Heart right ventricle (tissue), 16 donors: ENCODE measurements around the gene SLC26A4. TPM values are rescaled to one million over a fixed set of nuclear protein-coding genes. Genes with fewer than 3 reads are reported as not detected.
A peak's percentile ranks its signal among the peaks of the same experiment; 100 is the strongest.
"Not testable (repeated sequence)": the region's sequence is repeated elsewhere in the genome, so short reads cannot be mapped to it uniquely, and the experiment has no call there.

Experiments
- ATAC-seq, 8 donors: fragments of 200-7000 bp; cut with Tn5 transposase; one replicate each; pipeline ENCODE4 v1.9.1; 2020; ENCODE audit warnings: mild to moderate bottlenecking in 8 of 8, moderate library complexity in 8 of 8, moderate number of reproducible peaks in 1 of 8
- DNase-seq, 2 donors: peaks; one replicate each; pipeline ENCODE4 v3.0.0-alpha.2; 2020
- H3K27ac ChIP-seq, 10 donors: fragments of 200-600 bp; sonication (generic) in 2 of 10; one replicate each; pipeline versions ENCODE4 v1.5.0 to v1.8.0; 2020 to 2022; ENCODE audit warnings: mild to moderate bottlenecking in 3 of 10
- H3K27me3 ChIP-seq, 7 donors: fragments of 200-600 bp; one replicate each; pipeline ENCODE4 v1.8.0; 2021 to 2022; ENCODE audit warnings: mild to moderate bottlenecking in 2 of 7
- H3K36me3 ChIP-seq, 9 donors: fragments of 200-600 bp; sonication (generic) in 1 of 9; one replicate each; pipeline versions ENCODE4 v1.5.0 to v1.8.0; 2020 to 2022; ENCODE audit warnings: mild to moderate bottlenecking in 2 of 9
- H3K4me1 ChIP-seq, 9 donors: fragments of 200-600 bp; sonication (generic) in 1 of 9; one replicate each; pipeline versions ENCODE4 v1.5.0 to v1.8.0; 2020 to 2022; ENCODE audit warnings: mild to moderate bottlenecking in 4 of 9
- H3K4me3 ChIP-seq, 10 donors: fragments of 200-600 bp; sonication (generic) in 2 of 10; one replicate each; pipeline versions ENCODE4 v1.5.0 to v1.8.0; 2020 to 2022; ENCODE audit warnings: mild to moderate bottlenecking in 7 of 10, moderate library complexity in 2 of 10
- H3K9me3 ChIP-seq, 11 donors: fragments of 200-600 bp in 10 of 11; sonication (generic) in 2 of 11; one replicate each; pipeline versions ENCODE4 v1.5.0 to v1.8.0; 2013 to 2022; ENCODE audit warnings: mild to moderate bottlenecking in 2 of 11, control low read depth in 1 of 11, moderate library complexity in 1 of 11
- WGBS, 2 donors: extraction: QIAGEN DNeasy Blood & Tissue Kit; methylation state at CpG; one replicate each; pipeline ENCODE4 v1.1.7; 2013; ENCODE audit warnings: inconsistent platforms in 1 of 2; 5-methylcytosine and 5-hydroxymethylcytosine counted together
- intact Hi-C, 10 donors: fragments of 100-400 bp; cut with DNase I; formaldehyde crosslinking; loops; one replicate each; pipeline versions ENCODE4 v1.11.1 to v1.14.2; 2022
- polyA plus RNA-seq, 2 donors: library from polyadenylated mRNA; stranded (reverse); fragments of 200-250 nt; gene quantifications; one replicate each; pipeline ENCODE4 v1.2.3, GENCODE V29; 2013
- total RNA-seq, 10 donors: library from RNA; stranded (reverse); fragmentation: NEBNext Ultra II Directional in 3 of 10; extraction: Animal tissue kit (Norgen Biotek cat#: 25700) in 3 of 10; gene quantifications; one replicate each; pipeline versions ENCODE4 v1.2.1 to v1.2.4, GENCODE V29; 2021 to 2023
- TF ChIP-seq, protein P1 (sequence below), 9 donors: fragments of 200-600 bp; sonication (generic) in 2 of 9; IDR thresholded peaks; one replicate each; pipeline versions ENCODE4 v1.5.0 to v1.8.0; 2021 to 2022; ENCODE audit warnings: antibody characterized with exemption in 9 of 9, mild to moderate bottlenecking in 5 of 9, moderate library complexity in 1 of 9
- donor health status: Arrhythmogenic right ventricular cardiomyopathy.
- donor health status: ischemic (EF 13 %, LVEDD 7.1; RV severe dilation, severe dysfunction).
- donor health status: healthy with polysubstance abuse.
- donor health status: DM: no; HTN: yes; CAD: no.
- donor health status: DM: no; HTN: no; CAD: no.
- donor health status: ischemic (EF 25% LVEDD 6.9; RV normal size, moderate dysfunction).
- donor health status: ischemic (EF 25% LVEDD 5.7; RV mildly dilated, moderate dysfunction).
- donor health status: healthy.
- donor health status: DM: yes; HTN: yes; CAD: no.
- donor health status: Ischemic cardiomyopathy.
- donor health status: ischemic (EF 35%, LVEDD 5.7; RV mildly dilated, moderate dysfunction).
- donor health status: nonischemic (EF 11% LVEDD 7.7; RV severe dilation, severe dysfunction).
- donor health status: DM: yes; HTN: yes; CAD: no.
- donor health status: PGD.
- donor health status: ischemic (EF 29% LVEDD 5.4; RV normal size, mild dysfunction).
- donor health status: nonischemic (EF 23%, LVEDD 6.1; RV moderate dilation, normal function).

The SLC26A4 gene
- total and polyA plus RNA-seq, 12 donors = 0.15 to 1.2 (median 0.69) TPM

DNA sequence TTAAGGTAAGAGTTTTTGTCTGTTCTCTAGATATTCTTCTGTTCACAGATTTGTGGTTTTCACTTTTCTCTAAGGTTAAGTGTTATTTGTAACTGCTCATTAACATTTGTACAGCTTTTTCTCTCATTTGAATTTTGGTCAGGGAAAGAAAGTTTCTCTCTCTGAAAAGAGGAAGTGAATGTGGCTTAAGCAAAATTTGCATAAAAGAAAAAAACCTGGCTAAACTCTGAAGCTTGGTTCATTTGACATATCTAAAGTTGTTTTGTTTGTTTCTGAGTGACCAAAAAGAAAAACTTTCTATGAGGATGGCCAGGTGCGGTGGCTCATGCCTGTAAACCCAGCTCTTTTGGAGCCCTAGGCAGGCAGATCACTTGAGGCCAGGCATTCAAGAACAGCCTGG is 22.0 kb upstream of the SLC26A4 start:
- ATAC-seq (no peak), DNase-seq (no peak)
- no peaks in the 10 kb centered on the region for H3K27me3 ChIP-seq
- H3K36me3 ChIP-seq = no peaks in the 10 kb centered on the region
- H3K4me3 ChIP-seq = no peak overlapping the region
- H3K4me1 ChIP-seq = peaks cover 0 to under 1% (median 0%) of the 10 kb centered on the region in 9 donors
- no peaks in the 10 kb centered on the region for H3K9me3 ChIP-seq
- TF ChIP-seq, protein P1, sequence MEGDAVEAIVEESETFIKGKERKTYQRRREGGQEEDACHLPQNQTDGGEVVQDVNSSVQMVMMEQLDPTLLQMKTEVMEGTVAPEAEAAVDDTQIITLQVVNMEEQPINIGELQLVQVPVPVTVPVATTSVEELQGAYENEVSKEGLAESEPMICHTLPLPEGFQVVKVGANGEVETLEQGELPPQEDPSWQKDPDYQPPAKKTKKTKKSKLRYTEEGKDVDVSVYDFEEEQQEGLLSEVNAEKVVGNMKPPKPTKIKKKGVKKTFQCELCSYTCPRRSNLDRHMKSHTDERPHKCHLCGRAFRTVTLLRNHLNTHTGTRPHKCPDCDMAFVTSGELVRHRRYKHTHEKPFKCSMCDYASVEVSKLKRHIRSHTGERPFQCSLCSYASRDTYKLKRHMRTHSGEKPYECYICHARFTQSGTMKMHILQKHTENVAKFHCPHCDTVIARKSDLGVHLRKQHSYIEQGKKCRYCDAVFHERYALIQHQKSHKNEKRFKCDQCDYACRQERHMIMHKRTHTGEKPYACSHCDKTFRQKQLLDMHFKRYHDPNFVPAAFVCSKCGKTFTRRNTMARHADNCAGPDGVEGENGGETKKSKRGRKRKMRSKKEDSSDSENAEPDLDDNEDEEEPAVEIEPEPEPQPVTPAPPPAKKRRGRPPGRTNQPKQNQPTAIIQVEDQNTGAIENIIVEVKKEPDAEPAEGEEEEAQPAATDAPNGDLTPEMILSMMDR (IDR thresholded peaks at IDR 0.05) = no peak
- 89 to 92% methylated on average over 1 of the region's 1 CpG for WGBS, 2 donors
- H3K27ac ChIP-seq = no peak overlapping the region
- intact Hi-C loops = no loop called here

DNA sequence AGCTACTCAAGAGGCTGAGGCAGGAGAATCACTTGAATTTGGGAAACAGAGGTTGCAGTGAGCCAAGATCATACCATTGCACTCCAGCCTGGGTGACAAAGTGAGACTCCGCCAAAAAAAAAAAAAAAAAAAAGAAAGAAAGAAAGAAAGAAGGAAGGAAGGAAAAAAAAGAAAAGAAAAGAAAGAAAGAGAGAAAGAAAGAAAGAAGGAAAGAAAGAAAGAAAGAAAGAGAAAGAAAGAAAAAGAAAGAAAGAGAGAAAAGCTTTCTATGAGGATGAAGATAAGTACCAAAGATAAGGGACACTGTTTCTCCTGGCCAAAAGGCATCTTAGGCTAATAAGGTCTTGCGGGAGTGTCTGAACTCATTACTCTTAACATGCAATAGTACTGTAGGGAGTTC is 21.6 kb upstream of the SLC26A4 start:
- DNase-seq, H3K4me1 ChIP-seq, H3K27ac ChIP-seq, H3K9me3 ChIP-seq, H3K4me3 ChIP-seq, intact Hi-C loops, ATAC-seq, H3K27me3 ChIP-seq, H3K36me3 ChIP-seq: not testable (repeated sequence)
- 94 to 96% methylated on average over 2 of the region's 2 CpGs for WGBS, 2 donors

DNA sequence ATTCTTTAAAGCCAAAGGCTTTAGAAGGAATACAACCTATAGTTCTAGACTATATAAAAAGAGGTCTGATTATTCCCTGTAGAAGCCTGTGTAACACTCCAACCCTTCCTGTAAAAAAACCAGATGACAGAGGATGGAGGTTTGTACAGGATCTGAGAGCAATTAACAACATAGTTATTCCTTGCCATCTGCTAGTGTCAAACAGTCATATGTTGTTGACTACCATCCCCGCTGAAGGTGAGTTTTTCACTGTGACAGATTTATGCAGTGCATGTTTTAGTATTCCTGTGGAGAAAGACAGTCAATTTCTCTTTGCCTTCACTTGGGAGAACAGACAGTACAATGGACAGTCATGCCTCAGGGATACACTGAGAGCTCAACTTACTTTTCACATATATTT is 19.0 kb upstream of the SLC26A4 start:
- peaks cover 0 to 17% (median 0%) of the 10 kb centered on the region in 9 donors for H3K4me1 ChIP-seq
- H3K4me3 ChIP-seq = no peak overlapping the region
- no peaks in the 10 kb centered on the region for H3K9me3 ChIP-seq
- no peaks in the 10 kb centered on the region for H3K27me3 ChIP-seq
- ATAC-seq = no peak
- 81 to 86% methylated on average over 1 of the region's 1 CpG for WGBS, 2 donors
- DNase-seq = no peak
- no peak overlapping the region for H3K27ac ChIP-seq
- intact Hi-C loops = no loop called here
- H3K36me3 ChIP-seq = no peaks in the 10 kb centered on the region
- TF ChIP-seq, protein P1 (IDR thresholded peaks at IDR 0.05) = no peak

DNA sequence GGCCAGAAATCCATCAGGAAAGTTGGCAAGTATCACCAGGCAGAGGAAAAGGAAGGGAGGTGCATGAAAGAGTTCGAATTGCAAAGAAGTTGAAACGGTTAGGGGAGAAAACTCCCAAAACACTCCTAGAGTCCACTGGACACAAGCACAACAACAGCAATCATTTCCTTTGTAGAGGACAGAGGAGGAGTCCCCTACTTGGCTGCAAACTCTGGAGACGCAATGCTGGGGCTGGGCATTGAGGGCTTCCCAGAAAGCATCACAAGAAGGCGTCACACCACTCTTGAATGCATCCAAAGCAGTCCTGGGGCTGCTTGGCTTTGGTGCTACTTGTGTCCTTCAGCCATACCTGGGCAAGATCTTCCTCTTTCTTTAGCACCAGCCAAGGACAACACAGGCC is 18.1 kb upstream of the SLC26A4 start:
- Histone ChIP-seq H3K4me3 (no peak overlapping the region), H3K9me3 (no peaks in the 10 kb centered on the region), H3K4me1 (peaks cover 0 to 17% (median 0%) of the 10 kb centered on the region in 9 donors), H3K27ac (no peak overlapping the region), H3K36me3 (no peaks in the 10 kb centered on the region), H3K27me3 (no peaks in the 10 kb centered on the region)
- no peak for ATAC-seq
- intact Hi-C loops = no loop called here
- no peak for DNase-seq
- WGBS, 2 donors = 72% methylated on average over 4 of the region's 4 CpGs
- TF ChIP-seq, protein P1 (IDR thresholded peaks at IDR 0.05) = no peak

DNA sequence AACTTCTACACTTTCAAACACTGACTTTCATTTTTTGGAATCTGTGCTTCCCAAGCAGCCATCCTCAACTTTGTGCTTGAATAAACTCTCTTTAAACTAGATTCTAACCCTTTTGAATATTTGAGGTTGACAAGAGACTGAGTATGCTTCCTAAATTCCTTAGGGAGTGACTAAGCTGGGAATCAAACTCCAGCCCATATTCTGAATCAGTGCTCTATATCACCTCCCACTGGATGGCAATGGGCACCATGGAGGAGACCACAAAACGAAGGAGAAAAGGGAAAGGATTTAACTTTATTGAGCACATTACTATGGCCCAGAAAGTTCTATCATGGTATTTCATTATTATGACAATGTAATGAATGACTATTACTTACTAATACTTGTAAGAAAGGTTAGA is 17.2 kb upstream of the SLC26A4 start:
- TF ChIP-seq, protein P1 (IDR thresholded peaks at IDR 0.05) = no peak
- H3K4me1 ChIP-seq = peaks cover 0 to 17% (median 0%) of the 10 kb centered on the region in 9 donors
- ATAC-seq = no peak
- WGBS, 2 donors = 81 to 88% methylated on average over 1 of the region's 1 CpG
- no peak for DNase-seq
- H3K36me3 ChIP-seq = no peaks in the 10 kb centered on the region
- no peaks in the 10 kb centered on the region for H3K27me3 ChIP-seq
- H3K4me3 ChIP-seq = no peak overlapping the region
- H3K9me3 ChIP-seq = no peaks in the 10 kb centered on the region
- intact Hi-C loops = no loop called here
- peak overlapping the region in 1 of 10 donors; percentile 8 for H3K27ac ChIP-seq
